NOMO-1 treated with dmso at 0.1 percent for 144 hours (cell line): Measurements from ENCODE around the gene ZSCAN5A.
"Not testable (repeated sequence)": the region's sequence is repeated elsewhere in the genome, so short reads cannot be mapped to it uniquely, and the experiment has no call there.

Experiments used
- DNase-seq: peaks from one replicate; lab custom pipeline; 2025; ENCODE audit not compliant: unreplicated experiment; lab: John Stamatoyannopoulos, UW

ZSCAN5A gene

GRCh38 chr19:56217039-56217949 is 97.3 kb downstream of the ZSCAN5A start:
- DNase-seq: no peak

DNA sequence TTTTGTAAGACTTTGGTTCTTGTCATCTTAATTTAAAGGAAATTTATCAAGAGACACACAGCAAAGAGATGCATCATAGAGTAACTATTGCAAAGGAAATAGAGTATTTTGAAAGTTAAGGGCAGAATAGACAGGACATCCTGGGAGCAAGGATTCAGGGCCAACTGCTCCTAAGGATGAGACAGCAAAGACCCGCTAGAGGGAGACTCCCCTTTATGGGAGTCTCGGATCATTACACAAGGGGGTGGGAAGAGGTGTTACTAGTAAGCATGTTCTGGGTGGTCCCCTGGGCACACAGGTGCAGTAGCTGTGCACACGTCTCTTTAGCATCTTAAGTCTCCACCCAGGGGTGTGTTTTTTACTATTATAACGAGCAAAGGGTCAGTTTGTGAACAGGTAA is 102.9 kb downstream of the ZSCAN5A start:
- no peak for DNase-seq

DNA sequence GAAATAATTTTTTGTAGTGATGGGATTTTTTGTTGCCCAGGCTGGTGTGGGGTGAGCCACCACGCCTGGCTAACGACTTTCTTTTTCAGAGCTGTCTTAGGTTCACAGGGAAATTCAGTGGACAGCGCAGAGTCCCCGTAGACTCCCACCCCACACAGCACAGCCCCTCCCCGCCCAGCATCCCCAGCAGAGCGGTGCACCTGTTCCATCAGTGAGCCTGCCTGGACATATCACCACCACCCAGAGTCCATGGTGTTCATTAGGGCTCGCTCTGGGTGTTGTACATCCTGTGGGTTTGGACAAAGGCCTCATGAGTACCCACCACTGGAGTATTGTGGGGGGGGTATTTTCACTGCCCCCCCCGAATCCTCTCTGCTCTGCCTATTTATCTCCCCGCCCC is 104.6 kb downstream of the ZSCAN5A start:
- DNase-seq: not testable (repeated sequence)

GRCh38 chr19:56209091-56209490 is 105.5 kb downstream of the ZSCAN5A start:
- DNase-seq: no peak

DNA sequence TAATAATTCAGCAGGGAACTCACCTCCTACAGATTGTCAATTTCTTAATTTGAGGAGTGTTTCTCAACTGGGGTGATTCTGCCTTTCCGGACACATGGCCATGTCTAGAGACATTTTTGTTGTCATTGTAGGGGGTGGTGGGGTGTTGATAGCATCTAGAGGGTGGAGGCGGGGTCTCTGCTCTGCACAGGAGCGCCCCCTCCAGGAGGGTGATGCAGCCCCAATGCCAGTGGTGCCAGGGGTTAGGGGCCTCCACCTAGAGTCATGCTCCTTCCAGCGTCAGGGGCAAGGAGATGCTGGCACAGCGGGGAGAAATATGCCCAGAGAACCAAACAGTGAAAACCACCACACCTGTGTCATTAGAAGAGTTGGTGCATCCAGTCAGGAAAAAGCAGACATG is 107.1 kb downstream of the ZSCAN5A start:
- DNase-seq: not testable (repeated sequence)

- no peak for DNase-seq
Observed at GRCh38 chr19:56201973-56202372, 112.7 kb downstream of the ZSCAN5A start, which contains the start of gene ZSCAN5C. Gene ZSCAN5C (plus strand): TSS chr19:56202273. CDS start chr19:56205914, 3,641 bp downstream.

- no peak for DNase-seq
Observed at GRCh38 chr19:56199687-56200086, 115.0 kb downstream of the ZSCAN5A start.

DNA sequence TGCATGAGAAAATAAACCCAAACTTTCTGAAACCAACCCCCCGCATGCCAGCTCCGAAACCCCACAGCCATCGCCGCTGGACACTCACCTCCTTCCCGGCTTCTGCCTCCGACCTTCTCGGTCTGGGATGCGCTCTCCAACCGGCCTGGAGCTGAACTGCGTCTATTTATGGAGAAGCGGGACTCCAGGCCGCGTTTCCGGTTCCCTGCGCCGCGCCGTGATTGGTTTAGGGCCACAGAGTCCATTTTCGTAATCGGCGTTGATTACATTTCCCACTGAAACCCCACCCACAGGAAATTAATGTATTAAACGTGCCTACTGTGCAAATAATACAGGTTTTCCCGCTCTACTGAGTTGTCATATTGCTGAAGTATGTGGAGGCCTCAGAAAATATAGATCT is 117.0 kb downstream of the ZSCAN5A start, which contains the start of gene ZSCAN5B:
Gene ZSCAN5B (minus strand): TSS at position 138 of the 400 bp plus-strand sequence. CDS start 4,731 bp downstream, outside the sequence.
- not testable (repeated sequence) for DNase-seq

DNA sequence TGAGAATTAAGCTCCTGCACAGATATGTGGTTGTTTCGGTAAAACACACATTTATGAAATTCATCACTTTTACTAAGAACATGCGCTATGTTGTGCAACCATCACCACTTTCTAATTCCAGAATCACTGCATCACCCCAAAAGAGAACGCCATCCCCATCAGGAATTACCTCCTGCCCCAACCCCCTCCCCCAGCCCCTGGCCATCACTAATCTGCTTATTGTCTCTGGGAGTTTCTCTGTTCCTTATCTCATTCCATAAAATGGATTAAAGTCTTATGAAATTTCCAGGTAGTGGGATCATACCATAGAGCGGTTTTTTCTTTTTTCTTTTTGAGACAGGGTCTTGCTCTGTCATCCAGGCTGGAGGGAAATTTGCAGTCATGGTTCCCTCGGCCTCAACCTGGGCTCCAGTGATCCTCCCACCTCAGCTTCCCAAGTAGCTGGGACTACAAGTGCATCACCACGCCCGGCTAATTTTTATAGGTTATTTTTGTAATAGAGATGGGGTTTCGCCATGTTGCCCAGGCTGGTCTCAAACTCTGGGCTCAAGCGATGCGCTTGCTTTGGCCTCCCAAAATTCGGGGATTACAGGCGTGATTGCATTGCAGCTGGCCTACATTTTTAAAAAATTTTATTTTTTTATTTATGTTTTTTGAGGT is 120.5 kb downstream of the ZSCAN5A start:
- DNase-seq: no peak

- DNase-seq: no peak
Observed at GRCh38 chr19:56191711-56192110, 122.9 kb downstream of the ZSCAN5A start.

DNA sequence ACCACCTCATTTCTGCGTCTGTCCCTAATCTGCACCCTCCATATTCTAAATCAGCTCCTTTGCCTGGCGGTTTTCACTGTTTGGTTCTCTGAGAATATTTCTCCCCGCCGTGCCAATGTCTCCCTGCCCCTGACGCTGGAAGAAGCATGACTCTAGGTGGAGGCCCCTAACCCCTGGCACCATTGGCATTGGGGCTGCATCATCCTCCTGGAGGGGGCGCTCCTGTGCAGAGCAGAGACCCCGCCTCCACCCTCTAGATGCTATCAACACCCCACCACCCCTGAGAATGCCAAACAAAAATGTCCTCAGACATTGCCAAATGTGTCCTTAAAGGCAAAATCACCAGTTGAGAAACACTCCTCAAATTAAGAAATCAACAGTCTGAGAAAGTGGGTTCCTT is 123.5 kb downstream of the ZSCAN5A start:
- no peak for DNase-seq

- no peak for DNase-seq
Observed at GRCh38 chr19:56189785-56190184, 124.9 kb downstream of the ZSCAN5A start.

DNA sequence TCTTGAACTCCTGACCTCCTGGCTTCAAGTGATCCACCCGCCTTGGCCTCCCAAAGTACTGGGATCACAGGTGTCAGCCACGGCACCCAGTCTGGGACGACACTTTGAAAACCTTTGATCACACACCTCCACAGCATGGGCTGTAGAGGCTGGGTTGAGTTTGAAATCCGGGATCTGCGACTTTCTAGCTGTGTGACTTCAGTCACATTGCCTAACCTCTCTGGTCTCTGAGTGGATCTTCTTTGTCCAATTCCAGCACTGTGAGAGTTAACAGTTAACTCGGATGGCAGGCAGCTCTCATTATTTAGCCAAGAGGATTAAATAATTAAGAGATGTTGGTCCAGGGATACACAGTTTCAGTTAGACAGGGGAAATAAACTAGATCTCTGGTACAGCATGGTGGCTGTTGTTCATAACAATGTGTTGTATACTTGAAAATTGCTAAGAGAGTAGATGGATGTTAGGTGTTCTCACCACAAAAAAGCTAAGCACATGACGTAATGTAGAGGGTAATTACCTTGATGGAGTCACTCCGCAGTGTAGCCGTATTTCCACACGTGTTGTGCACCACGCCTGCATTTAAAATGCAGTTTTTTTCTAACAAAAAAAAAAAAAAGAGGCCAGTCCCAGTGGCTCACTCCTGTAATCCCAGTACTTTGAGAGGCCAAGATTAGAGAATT is 136.9 kb downstream of the ZSCAN5A start:
- DNase-seq: no peak

GRCh38 chr19:56176881-56177280 is 137.8 kb downstream of the ZSCAN5A start:
- DNase-seq: no peak

GRCh38 chr19:56176310-56176709 is 138.3 kb downstream of the ZSCAN5A start:
- not testable (repeated sequence) for DNase-seq

GRCh38 chr19:56175861-56176307 is 138.8 kb downstream of the ZSCAN5A start, which contains the start of gene GALP:
Gene GALP (plus strand): TSS chr19:56176008. CDS start chr19:56177109, 1,101 bp downstream.
- not testable (repeated sequence) for DNase-seq

DNA sequence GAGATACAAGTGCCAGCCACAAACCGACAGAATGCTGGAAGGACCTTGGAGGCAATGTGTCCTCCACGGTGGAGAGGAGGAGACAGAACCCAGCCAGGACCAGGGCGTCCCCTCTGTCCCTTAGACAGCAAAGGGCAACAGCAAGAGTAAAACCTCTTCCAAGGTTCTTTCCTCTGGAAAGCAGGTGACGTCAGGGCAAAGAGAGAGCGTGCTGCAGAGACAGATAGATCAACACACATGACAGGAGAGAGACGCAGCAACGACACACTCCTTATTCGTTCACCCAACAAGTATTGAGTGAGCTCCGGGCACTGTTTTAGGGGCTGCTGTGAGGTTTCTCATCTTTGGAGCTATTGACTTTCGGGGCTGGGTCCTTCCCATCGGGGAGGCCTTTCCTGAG is 140.1 kb downstream of the ZSCAN5A start:
- DNase-seq: no peak

- no peak for DNase-seq
Observed at GRCh38 chr19:56174086-56174485, 140.6 kb downstream of the ZSCAN5A start.
